Retinal pigment epithelial cell (primary cell): ENCODE measurements around the gene ENTPD6.

Source experiments
- DNase-seq: peaks from one replicate; pipeline ENCODE4 v3.0.0-alpha.2; 2010; ENCODE audit warnings: low read depth
- H3K4me3 ChIP-seq: 2 replicates; pipeline ENCODE4 v1.5.1; 2011; ENCODE audit warnings: mild to moderate bottlenecking, low read length, control low read depth, moderate library complexity
- CTCF ChIP-seq: conservative IDR thresholded peaks from 2 replicates; pipeline ENCODE4 v1.5.1; 2011; ENCODE audit warnings: low read depth, low read length, control low read depth, inconsistent platforms

ENTPD6 gene

GRCh38 chr20:25197183-25197869 lies 1.8 kb downstream of the ENTPD6 start:
- TF ChIP-seq CTCF, result no peak
- peak overlapping the region; percentile 88 for H3K4me3 ChIP-seq
- DNase-seq, result no peak

GRCh38 chr20:25197870-25198190 lies 2.3 kb downstream of the ENTPD6 start:
- no peak overlapping the region for H3K4me3 ChIP-seq
- no peak for TF ChIP-seq CTCF
- DNase-seq, result no peak

- TF ChIP-seq CTCF, result no peak
- no peak for DNase-seq
- H3K4me3 ChIP-seq, result no peak overlapping the region
These were observed 3.3 kb downstream of the ENTPD6 start for GRCh38 chr20:25198663-25199383.

- DNase-seq, result no peak
- TF ChIP-seq CTCF, result no peak
- no peak overlapping the region for H3K4me3 ChIP-seq
These were observed 4.2 kb downstream of the ENTPD6 start for GRCh38 chr20:25199473-25200260.

DNA sequence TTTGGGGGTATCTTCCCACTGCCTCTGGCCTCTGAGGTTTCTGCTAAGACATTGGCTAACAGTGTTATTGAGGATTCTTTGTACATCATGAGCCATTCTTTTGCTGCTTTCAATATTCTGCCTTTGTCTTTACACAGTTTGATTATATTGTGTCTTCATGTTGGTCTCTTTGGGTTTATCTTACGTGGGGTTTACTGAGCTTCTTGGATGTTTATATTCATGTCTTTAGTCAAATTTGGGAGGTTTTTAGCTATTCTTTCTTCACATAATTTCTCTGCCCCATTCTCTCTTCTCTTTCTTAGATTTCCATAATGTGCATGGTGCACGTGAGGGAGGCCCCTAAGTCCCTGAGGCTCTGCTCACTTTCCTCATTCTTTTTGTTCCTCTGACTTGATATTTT lies 7.6 kb downstream of the ENTPD6 start:
- DNase-seq, result no peak
- no peak for TF ChIP-seq CTCF
- no peak overlapping the region for H3K4me3 ChIP-seq

GRCh38 chr20:25203871-25204320 lies 8.4 kb downstream of the ENTPD6 start:
- TF ChIP-seq CTCF, result no peak
- no peak for DNase-seq
- H3K4me3 ChIP-seq, result no peak overlapping the region
